Measurements from ENCODE around the gene WNT5A.
"Not testable (repeated sequence)": the region's sequence is repeated elsewhere in the genome, so short reads cannot be mapped to it uniquely, and the experiment has no call there.

The WNT5A gene

DNA sequence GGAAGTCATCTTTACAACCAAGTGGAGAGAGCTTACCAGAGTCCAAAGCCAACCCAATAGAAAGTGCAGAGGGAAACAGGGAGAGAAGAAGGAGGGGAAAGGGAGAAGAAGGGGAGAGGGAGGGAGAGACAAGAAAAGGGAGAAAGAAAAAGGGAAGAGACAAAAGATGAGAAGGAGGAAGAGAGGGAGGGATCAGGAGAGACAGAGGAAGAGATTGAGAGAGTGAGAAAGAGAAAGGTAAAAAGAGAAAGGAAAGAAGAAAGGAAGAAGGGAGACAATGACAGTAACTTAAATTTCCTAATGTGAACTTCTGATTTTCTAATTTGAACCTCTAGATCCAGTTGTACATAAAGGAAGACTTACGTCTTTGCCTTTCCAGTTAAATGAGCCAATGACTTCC, 20.7 kb upstream of the WNT5A start:
- Histone ChIP-seq H3K27me3 (ENCODE audit: control insufficient read depth in 2 of 2, insufficient read depth in 2 of 2, low read length in 2 of 2) (no peaks in the 10 kb centered on the region), H3K9ac (ENCODE audit: low read depth in 1 of 2, low read length in 2 of 2) (no peak overlapping the region), H3K4me3 (ENCODE audit: low read length in 2 of 2) (no peak overlapping the region), H3K4me1 (ENCODE audit: control insufficient read depth in 2 of 2, insufficient read depth in 2 of 2, low read length in 2 of 2) (peaks cover 0 to 3% of the 10 kb centered on the region in 2 donors), H3K9me3 (ENCODE audit: control insufficient read depth in 2 of 2, low read length in 2 of 2) (no peaks in the 10 kb centered on the region), H3K27ac (ENCODE audit: low read depth in 2 of 2, low read length in 2 of 2) (no peak overlapping the region), H3K36me3 (ENCODE audit: control insufficient read depth in 2 of 2, insufficient read depth in 2 of 2, low read length in 2 of 2) (no peaks in the 10 kb centered on the region)

DNA sequence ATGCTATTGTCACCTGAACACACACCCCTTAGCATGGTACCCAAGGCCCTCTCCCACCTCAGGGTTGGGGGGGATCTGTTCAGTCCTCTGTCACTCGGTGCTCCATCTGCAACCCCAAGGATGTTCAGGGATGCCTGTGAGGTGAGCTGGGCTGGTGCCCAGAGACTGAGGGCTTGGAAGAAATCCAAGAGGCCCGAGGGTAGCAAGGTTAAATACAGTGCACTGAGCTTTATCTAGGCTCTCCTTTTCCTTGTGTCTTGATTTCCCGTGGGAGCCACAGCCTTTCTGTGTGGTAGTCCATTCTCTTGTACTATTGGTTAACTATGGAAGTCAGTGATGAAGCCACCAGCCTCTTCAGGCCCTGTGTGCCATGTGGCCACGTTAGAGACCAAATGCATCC, 18.7 kb upstream of the WNT5A start:
- H3K9me3 ChIP-seq (ENCODE audit: control insufficient read depth in 2 of 2, low read length in 2 of 2), result no peaks in the 10 kb centered on the region
- no peaks in the 10 kb centered on the region for H3K4me1 ChIP-seq (ENCODE audit: control insufficient read depth in 2 of 2, insufficient read depth in 2 of 2, low read length in 2 of 2)
- no peak overlapping the region for H3K9ac ChIP-seq (ENCODE audit: low read depth in 1 of 2, low read length in 2 of 2)
- H3K36me3 ChIP-seq (ENCODE audit: control insufficient read depth in 2 of 2, insufficient read depth in 2 of 2, low read length in 2 of 2), result no peaks in the 10 kb centered on the region
- H3K27ac ChIP-seq (ENCODE audit: low read depth in 2 of 2, low read length in 2 of 2), result no peak overlapping the region
- no peak overlapping the region for H3K4me3 ChIP-seq (ENCODE audit: low read length in 2 of 2)
- no peaks in the 10 kb centered on the region for H3K27me3 ChIP-seq (ENCODE audit: control insufficient read depth in 2 of 2, insufficient read depth in 2 of 2, low read length in 2 of 2)

DNA sequence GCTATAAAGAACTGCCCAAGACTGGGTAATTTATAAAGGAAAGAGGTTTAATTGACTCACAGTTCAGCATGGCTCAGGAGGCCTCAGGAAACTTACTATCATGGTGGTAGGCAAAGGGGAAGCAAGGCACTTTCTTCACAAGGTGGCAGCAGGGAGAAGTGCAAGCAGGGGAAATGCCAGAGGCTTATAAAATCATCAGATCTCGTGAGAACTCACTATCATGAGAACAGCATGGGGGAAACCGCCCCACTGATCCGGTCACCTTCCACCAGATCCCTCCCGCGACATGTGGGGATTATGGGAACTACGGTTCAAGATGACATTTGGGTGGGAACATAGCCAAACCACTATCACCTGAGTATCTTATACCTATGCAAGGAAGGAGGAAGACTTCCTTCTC, 18.0 kb upstream of the WNT5A start:
- not testable (repeated sequence) for H3K9me3 ChIP-seq (ENCODE audit: control insufficient read depth in 2 of 2, low read length in 2 of 2); H3K4me3 ChIP-seq (ENCODE audit: low read length in 2 of 2); H3K4me1 ChIP-seq (ENCODE audit: control insufficient read depth in 2 of 2, insufficient read depth in 2 of 2, low read length in 2 of 2)

DNA sequence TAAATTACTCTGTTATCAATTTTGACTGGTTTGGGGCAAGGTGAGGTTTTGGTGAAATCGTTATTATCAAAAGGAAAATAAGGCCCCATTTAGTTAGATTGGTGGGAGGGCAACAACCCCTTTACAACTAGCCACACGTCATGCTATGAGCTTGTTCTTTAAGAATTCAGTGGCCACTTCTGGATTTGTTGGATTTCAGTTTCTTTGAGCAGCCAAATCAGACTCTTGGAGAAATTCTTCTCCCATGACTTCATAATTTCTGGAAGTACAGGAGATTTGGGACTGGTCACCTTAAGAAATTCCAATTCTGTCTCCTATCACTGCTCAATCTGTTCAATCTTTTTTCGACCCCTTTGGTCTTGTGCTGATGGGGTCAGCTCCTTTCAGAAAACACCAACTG, 14.8 kb upstream of the WNT5A start:
- H3K27me3 ChIP-seq (ENCODE audit: control insufficient read depth in 2 of 2, insufficient read depth in 2 of 2, low read length in 2 of 2), result no peaks in the 10 kb centered on the region
- H3K4me3 ChIP-seq (ENCODE audit: low read length in 2 of 2), result no peak overlapping the region
- no peaks in the 10 kb centered on the region for H3K4me1 ChIP-seq (ENCODE audit: control insufficient read depth in 2 of 2, insufficient read depth in 2 of 2, low read length in 2 of 2)
- no peaks in the 10 kb centered on the region for H3K9me3 ChIP-seq (ENCODE audit: control insufficient read depth in 2 of 2, low read length in 2 of 2)
- H3K9ac ChIP-seq (ENCODE audit: low read depth in 1 of 2, low read length in 2 of 2), result no peak overlapping the region
- no peak overlapping the region for H3K27ac ChIP-seq (ENCODE audit: low read depth in 2 of 2, low read length in 2 of 2)
- H3K36me3 ChIP-seq (ENCODE audit: control insufficient read depth in 2 of 2, insufficient read depth in 2 of 2, low read length in 2 of 2), result no peaks in the 10 kb centered on the region

More for the DNA sequence above, 18.0 kb upstream of the WNT5A start:
- H3K27ac ChIP-seq (ENCODE audit: low read depth in 2 of 2, low read length in 2 of 2); H3K9ac ChIP-seq (ENCODE audit: low read depth in 1 of 2, low read length in 2 of 2); H3K27me3 ChIP-seq (ENCODE audit: control insufficient read depth in 2 of 2, insufficient read depth in 2 of 2, low read length in 2 of 2); H3K36me3 ChIP-seq (ENCODE audit: control insufficient read depth in 2 of 2, insufficient read depth in 2 of 2, low read length in 2 of 2): not testable (repeated sequence)

DNA sequence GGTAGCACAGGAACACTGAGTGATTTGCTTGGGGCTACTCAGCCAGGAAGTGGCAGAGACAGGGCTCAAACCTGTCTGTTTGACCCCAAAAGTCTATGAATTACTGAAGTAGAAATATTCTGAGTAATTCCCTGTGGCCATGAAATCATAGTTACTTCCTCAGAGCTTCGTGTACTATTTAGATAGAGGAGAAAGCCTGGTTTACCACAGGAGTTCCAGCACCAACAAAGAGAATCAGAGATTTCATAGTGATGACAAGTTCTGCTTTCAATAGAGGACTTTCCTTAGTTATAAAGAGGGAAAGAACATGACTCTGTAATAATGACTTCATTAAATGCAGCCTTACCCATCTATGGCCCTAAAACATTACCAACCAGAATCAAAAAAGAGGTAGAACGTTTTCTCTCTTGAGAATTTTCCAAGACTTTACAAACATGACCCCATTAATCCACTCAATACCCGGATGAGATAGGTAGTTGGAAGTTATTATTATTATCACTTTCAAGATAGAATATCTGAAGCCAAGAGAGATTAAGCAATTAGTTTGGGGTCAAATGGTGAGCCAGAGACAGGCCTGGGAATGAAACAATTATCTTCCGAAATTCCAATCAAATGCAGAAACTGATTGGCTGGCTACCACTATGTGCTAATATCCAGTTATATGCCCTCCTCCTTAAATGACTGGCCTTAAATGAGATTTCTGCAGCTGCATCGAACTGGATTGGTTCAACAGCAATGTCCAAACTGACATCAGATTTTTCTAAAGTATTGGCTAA, 13.6 kb upstream of the WNT5A start:
- no peaks in the 10 kb centered on the region for H3K9me3 ChIP-seq (ENCODE audit: control insufficient read depth in 2 of 2, low read length in 2 of 2)
- no peak overlapping the region for H3K4me3 ChIP-seq (ENCODE audit: low read length in 2 of 2)
- H3K27ac ChIP-seq (ENCODE audit: low read depth in 2 of 2, low read length in 2 of 2), result no peak overlapping the region
- H3K27me3 ChIP-seq (ENCODE audit: control insufficient read depth in 2 of 2, insufficient read depth in 2 of 2, low read length in 2 of 2), result no peaks in the 10 kb centered on the region
- H3K4me1 ChIP-seq (ENCODE audit: control insufficient read depth in 2 of 2, insufficient read depth in 2 of 2, low read length in 2 of 2), result no peaks in the 10 kb centered on the region
- no peaks in the 10 kb centered on the region for H3K36me3 ChIP-seq (ENCODE audit: control insufficient read depth in 2 of 2, insufficient read depth in 2 of 2, low read length in 2 of 2)
- no peak overlapping the region for H3K9ac ChIP-seq (ENCODE audit: low read depth in 1 of 2, low read length in 2 of 2)

DNA sequence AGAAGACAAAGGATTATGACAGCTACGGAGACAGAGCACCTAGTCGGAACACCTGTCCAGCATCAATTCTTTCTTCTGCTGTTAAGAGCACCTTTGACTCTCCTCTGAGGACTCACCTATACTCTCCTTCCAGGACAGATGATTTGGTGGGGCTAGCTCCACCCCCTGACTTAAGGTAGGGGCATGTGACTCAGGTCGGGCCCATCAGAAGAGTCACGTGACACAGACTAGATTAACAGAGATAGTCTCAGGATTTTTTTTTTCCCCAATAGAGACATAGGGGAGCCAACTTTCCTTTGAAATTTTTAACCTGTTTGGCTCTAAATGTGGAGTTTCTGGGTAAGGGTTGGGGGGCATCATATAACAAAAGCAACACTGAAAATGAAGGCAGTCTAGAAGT, 11.4 kb upstream of the WNT5A start:
- H3K4me1 ChIP-seq (ENCODE audit: control insufficient read depth in 2 of 2, insufficient read depth in 2 of 2, low read length in 2 of 2), result no peaks in the 10 kb centered on the region
- H3K4me3 ChIP-seq (ENCODE audit: low read length in 2 of 2), result no peak overlapping the region
- no peak overlapping the region for H3K27ac ChIP-seq (ENCODE audit: low read depth in 2 of 2, low read length in 2 of 2)
- H3K27me3 ChIP-seq (ENCODE audit: control insufficient read depth in 2 of 2, insufficient read depth in 2 of 2, low read length in 2 of 2), result no peaks in the 10 kb centered on the region
- H3K9ac ChIP-seq (ENCODE audit: low read depth in 1 of 2, low read length in 2 of 2), result no peak overlapping the region
- no peaks in the 10 kb centered on the region for H3K36me3 ChIP-seq (ENCODE audit: control insufficient read depth in 2 of 2, insufficient read depth in 2 of 2, low read length in 2 of 2)
- no peaks in the 10 kb centered on the region for H3K9me3 ChIP-seq (ENCODE audit: control insufficient read depth in 2 of 2, low read length in 2 of 2)

DNA sequence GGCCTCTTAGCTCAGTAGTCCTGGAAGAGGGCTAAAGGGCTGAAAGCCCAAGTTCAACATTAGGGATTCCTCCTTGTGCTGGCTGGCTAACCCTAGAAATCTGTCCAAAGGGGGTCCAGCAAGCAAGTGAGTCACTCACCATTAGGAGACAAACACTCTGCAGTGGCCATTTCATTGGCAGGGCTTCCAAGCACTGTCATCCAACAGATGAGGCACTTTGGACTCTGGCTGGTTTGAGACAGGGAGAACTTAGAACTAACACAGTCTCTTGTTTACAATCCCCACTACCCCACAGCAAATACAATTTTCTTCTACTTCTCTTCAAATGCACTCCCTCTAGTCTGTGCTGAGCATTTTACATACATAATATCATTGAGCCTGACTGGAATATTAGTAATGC, 10.1 kb upstream of the WNT5A start:
- Histone ChIP-seq H3K4me3 (ENCODE audit: low read length in 2 of 2) (no peak overlapping the region), H3K27ac (ENCODE audit: low read depth in 2 of 2, low read length in 2 of 2) (no peak overlapping the region), H3K9ac (ENCODE audit: low read depth in 1 of 2, low read length in 2 of 2) (no peak overlapping the region), H3K4me1 (ENCODE audit: control insufficient read depth in 2 of 2, insufficient read depth in 2 of 2, low read length in 2 of 2) (no peaks in the 10 kb centered on the region), H3K27me3 (ENCODE audit: control insufficient read depth in 2 of 2, insufficient read depth in 2 of 2, low read length in 2 of 2) (peaks cover 0 to 5% of the 10 kb centered on the region in 2 donors), H3K36me3 (ENCODE audit: control insufficient read depth in 2 of 2, insufficient read depth in 2 of 2, low read length in 2 of 2) (no peaks in the 10 kb centered on the region), H3K9me3 (ENCODE audit: control insufficient read depth in 2 of 2, low read length in 2 of 2) (no peaks in the 10 kb centered on the region)

DNA sequence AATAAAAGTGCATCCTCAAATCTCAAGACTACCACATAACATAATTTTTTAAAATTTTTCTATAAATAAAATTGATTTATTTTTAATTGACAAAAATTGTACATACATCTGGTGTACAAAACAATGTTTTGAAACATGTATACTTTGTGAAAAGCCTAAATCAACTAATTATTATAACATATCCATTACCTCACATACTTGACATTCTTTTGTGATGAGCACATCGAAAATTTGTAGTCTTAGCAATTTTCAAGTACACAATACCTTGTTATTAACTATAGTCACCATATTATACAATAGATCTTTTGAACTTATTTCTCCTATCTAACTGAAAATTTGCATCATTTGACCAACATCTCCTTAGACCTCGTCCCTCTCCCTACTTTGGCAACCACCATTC, 7.9 kb upstream of the WNT5A start:
- peaks cover 10 to 13% of the 10 kb centered on the region in 2 donors for H3K4me1 ChIP-seq (ENCODE audit: control insufficient read depth in 2 of 2, insufficient read depth in 2 of 2, low read length in 2 of 2)
- H3K27me3 ChIP-seq (ENCODE audit: control insufficient read depth in 2 of 2, insufficient read depth in 2 of 2, low read length in 2 of 2), result peaks cover 0 to 5% of the 10 kb centered on the region in 2 donors
- no peak overlapping the region for H3K27ac ChIP-seq (ENCODE audit: low read depth in 2 of 2, low read length in 2 of 2)
- no peak overlapping the region for H3K4me3 ChIP-seq (ENCODE audit: low read length in 2 of 2)
- H3K36me3 ChIP-seq (ENCODE audit: control insufficient read depth in 2 of 2, insufficient read depth in 2 of 2, low read length in 2 of 2), result no peaks in the 10 kb centered on the region
- no peak overlapping the region for H3K9ac ChIP-seq (ENCODE audit: low read depth in 1 of 2, low read length in 2 of 2)
- H3K9me3 ChIP-seq (ENCODE audit: control insufficient read depth in 2 of 2, low read length in 2 of 2), result no peaks in the 10 kb centered on the region

DNA sequence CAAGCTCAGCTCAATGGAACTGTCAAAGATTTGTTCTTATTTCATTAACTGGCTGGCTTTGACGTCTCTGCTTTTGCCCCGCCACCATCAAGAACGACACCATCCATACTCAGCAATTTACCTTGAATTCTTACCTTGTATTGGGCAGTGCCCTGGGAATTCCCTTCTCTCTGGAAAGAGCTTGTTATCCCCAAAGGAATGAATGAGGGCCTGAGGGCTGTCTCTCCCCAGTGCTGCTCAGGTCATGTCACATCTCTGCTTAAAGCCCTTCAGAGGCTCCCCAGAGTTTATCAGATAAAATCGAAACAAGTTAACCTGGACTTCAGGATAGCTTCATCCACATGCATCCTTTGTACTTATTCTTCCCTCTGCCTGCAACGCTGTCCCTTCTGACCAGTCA, 5.9 kb upstream of the WNT5A start:
- Histone ChIP-seq H3K4me3 (ENCODE audit: low read length in 2 of 2) (no peak overlapping the region), H3K27me3 (ENCODE audit: control insufficient read depth in 2 of 2, insufficient read depth in 2 of 2, low read length in 2 of 2) (peaks cover 9 to 20% of the 10 kb centered on the region in 2 donors)

DNA sequence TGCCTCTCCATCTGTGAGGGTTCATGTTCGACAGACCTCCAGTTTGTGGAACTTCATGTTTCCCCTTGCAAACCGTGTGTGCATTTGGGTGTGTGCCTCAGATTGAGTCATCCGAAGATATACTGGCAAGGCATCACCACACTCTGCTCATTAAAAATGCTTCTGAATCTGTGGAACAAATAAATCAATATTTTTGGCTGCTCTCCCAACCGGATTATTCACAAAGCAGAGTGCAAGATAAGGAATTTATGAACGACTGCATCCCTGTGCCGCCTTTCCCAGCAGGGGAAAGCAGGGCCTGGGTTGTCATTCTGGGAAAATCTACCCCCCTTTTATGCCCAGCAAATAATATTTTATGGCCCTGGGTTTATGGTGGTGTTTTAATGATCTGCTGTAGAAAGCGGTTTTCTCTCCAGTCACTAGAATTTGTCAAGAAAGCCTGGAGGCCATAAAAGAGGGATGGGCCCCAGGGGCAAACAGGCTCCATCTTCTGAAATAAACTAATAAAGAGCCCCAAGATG, 4.2 kb upstream of the WNT5A start:
- H3K4me3 ChIP-seq (ENCODE audit: low read length in 2 of 2), result no peak overlapping the region
- no peak overlapping the region for H3K9ac ChIP-seq (ENCODE audit: low read depth in 1 of 2, low read length in 2 of 2)
- no peak overlapping the region for H3K27ac ChIP-seq (ENCODE audit: low read depth in 2 of 2, low read length in 2 of 2)
- H3K27me3 ChIP-seq (ENCODE audit: control insufficient read depth in 2 of 2, insufficient read depth in 2 of 2, low read length in 2 of 2), result peaks cover 12 to 20% of the 10 kb centered on the region in 2 donors
- no peaks in the 10 kb centered on the region for H3K36me3 ChIP-seq (ENCODE audit: control insufficient read depth in 2 of 2, insufficient read depth in 2 of 2, low read length in 2 of 2)
- H3K4me1 ChIP-seq (ENCODE audit: control insufficient read depth in 2 of 2, insufficient read depth in 2 of 2, low read length in 2 of 2), result peaks cover 29 to 35% of the 10 kb centered on the region in 2 donors
- H3K9me3 ChIP-seq (ENCODE audit: control insufficient read depth in 2 of 2, low read length in 2 of 2), result no peaks in the 10 kb centered on the region

More for the DNA sequence above, 5.9 kb upstream of the WNT5A start:
- no peak overlapping the region for H3K9ac ChIP-seq (ENCODE audit: low read depth in 1 of 2, low read length in 2 of 2)
- H3K27ac ChIP-seq (ENCODE audit: low read depth in 2 of 2, low read length in 2 of 2), result no peak overlapping the region
- H3K36me3 ChIP-seq (ENCODE audit: control insufficient read depth in 2 of 2, insufficient read depth in 2 of 2, low read length in 2 of 2), result no peaks in the 10 kb centered on the region
- H3K4me1 ChIP-seq (ENCODE audit: control insufficient read depth in 2 of 2, insufficient read depth in 2 of 2, low read length in 2 of 2), result peaks cover 19 to 28% of the 10 kb centered on the region in 2 donors
- no peaks in the 10 kb centered on the region for H3K9me3 ChIP-seq (ENCODE audit: control insufficient read depth in 2 of 2, low read length in 2 of 2)
